Naive thymus-derived CD4-positive, alpha-beta T cell (primary cell): ENCODE results near the gene FSIP1. TPM values are rescaled to one million over a fixed set of nuclear protein-coding genes. Genes with fewer than 3 reads are reported as not detected.

ENCODE experiments used
- ATAC-seq: fragments of 150-1000 bp; cut with Tn5 transposase; 2 replicates; pipeline ENCODE4 v1.10.0; 2021; ENCODE audit warnings: mild to moderate bottlenecking, moderate library complexity
- CTCF ChIA-PET: fragments of 350-600 bp; sonication (Branson Sonifier 250); formaldehyde crosslinking; loops from one replicate; lab custom pipeline; 2021; ENCODE audit warnings: antibody characterized with exemption; lab: Charles Lee
- POLR2A ChIA-PET: fragments of 350-600 bp; sonication (Branson Sonifier 250); formaldehyde crosslinking; loops from one replicate; lab custom pipeline; 2021; ENCODE audit warnings: antibody characterized with exemption, inconsistent platforms; lab: Charles Lee
- DNase-seq, 9 donors: peaks; one replicate each; pipeline versions ENCODE4 v3.0.0 to v3.0.0-alpha.2; 2020 to 2022; ENCODE audit warnings: mixed read lengths in 1 of 9
- H3K27ac ChIP-seq: one replicate; pipeline ENCODE4 v1.7.0; 2013; ENCODE audit warnings: mild to moderate bottlenecking, low read depth, low read length, moderate library complexity
- H3K27me3 ChIP-seq, 2 donors: one replicate each; pipeline ENCODE4 v1.7.0; 2013; ENCODE audit warnings: low read length in 2 of 2, mild to moderate bottlenecking in 2 of 2, moderate library complexity in 2 of 2; ENCODE audit not compliant: control insufficient read depth in 2 of 2, insufficient read depth in 2 of 2
- H3K36me3 ChIP-seq, 3 experiments: 1 replicate in 2 of 3; 2 replicates in 1 of 3; pipeline ENCODE4 v1.7.0; 2013; ENCODE audit warnings: low read length in 3 of 3, mild to moderate bottlenecking in 3 of 3, moderate library complexity in 1 of 3; ENCODE audit not compliant: insufficient read depth in 3 of 3, control insufficient read depth in 2 of 3
- H3K4me1 ChIP-seq, 2 donors: one replicate each; pipeline ENCODE4 v1.7.0; 2013; ENCODE audit warnings: low read length in 2 of 2, mild to moderate bottlenecking in 2 of 2, moderate library complexity in 1 of 2; ENCODE audit not compliant: control insufficient read depth in 2 of 2, insufficient read depth in 2 of 2
- H3K4me3 ChIP-seq: 2 replicates; pipeline ENCODE4 v1.7.0; 2013; ENCODE audit warnings: mild to moderate bottlenecking, low read length
- H3K9me3 ChIP-seq, 3 experiments: 1 replicate in 2 of 3; 2 replicates in 1 of 3; pipeline ENCODE4 v1.7.0; 2013; ENCODE audit warnings: low read length in 3 of 3; ENCODE audit not compliant: control insufficient read depth in 2 of 3
- H3K27ac Mint-ChIP-seq, 9 donors: one replicate each; pipeline ENCODE4 v1.8.0; 2020 to 2022; ENCODE audit warnings: mixed read lengths in 9 of 9, mild to moderate bottlenecking in 8 of 9, moderate library complexity in 5 of 9, inconsistent platforms in 2 of 9
- H3K27me3 Mint-ChIP-seq, 5 donors: one replicate each; pipeline ENCODE4 v1.8.0; 2021 to 2022; ENCODE audit warnings: mixed read lengths in 5 of 5, mild to moderate bottlenecking in 1 of 5
- H3K36me3 Mint-ChIP-seq, 5 donors: one replicate each; pipeline ENCODE4 v1.8.0; 2020 to 2022; ENCODE audit warnings: mixed read lengths in 5 of 5, mild to moderate bottlenecking in 3 of 5, inconsistent platforms in 1 of 5
- H3K4me1 Mint-ChIP-seq, 7 donors: one replicate each; pipeline ENCODE4 v1.8.0; 2020 to 2022; ENCODE audit warnings: mixed read lengths in 7 of 7, mild to moderate bottlenecking in 3 of 7, inconsistent platforms in 1 of 7
- H3K4me3 Mint-ChIP-seq, 10 donors: one replicate each; pipeline ENCODE4 v1.8.0; 2020 to 2022; ENCODE audit warnings: mild to moderate bottlenecking in 10 of 10, mixed read lengths in 10 of 10, moderate library complexity in 6 of 10, inconsistent platforms in 2 of 10
- H3K9me3 Mint-ChIP-seq, 11 donors: one replicate each; pipeline ENCODE4 v1.8.0; 2020 to 2022; ENCODE audit warnings: mixed read lengths in 11 of 11, mild to moderate bottlenecking in 4 of 11, inconsistent platforms in 1 of 11, moderate library complexity in 1 of 11
- intact Hi-C, 2 donors: fragments of 100-400 bp; cut with micrococcal nuclease; formaldehyde crosslinking; loops; one replicate each; pipeline ENCODE4 v1.15.1; 2023
- polyA plus RNA-seq, 2 donors: library from polyadenylated mRNA; unstranded; fragments of 300-500 nt; fragmentation: Illumina TruSeq; gene quantifications; one replicate each; pipeline ENCODE4 v1.2.3, GENCODE V29; 2021
- total RNA-seq, 6 experiments: library from RNA in 5 of 6; stranded (reverse) in 5 of 6; gene quantifications; 1 replicate in 5 of 6; 2 replicates in 1 of 6; pipeline ENCODE4 v1.2.3 and lab custom pipeline; 2021 to 2026

Gene FSIP1
- total and polyA plus RNA-seq, 7 experiments from 2014 or later: 0.14 to 0.51 (median 0.26) TPM; not detected in 1

- Histone ChIP-seq H3K4me1 (peaks cover 0 to 12% of the 10 kb centered on the region in 2 donors), H3K27me3 (no peaks in the 10 kb centered on the region), H3K4me3 (no peak overlapping the region), H3K9me3 (no peaks in the 10 kb centered on the region), H3K27ac (no peak overlapping the region), H3K36me3 (no peaks in the 10 kb centered on the region)
- Mint-ChIP-seq H3K4me1 (peaks cover 0 to 19% (median 0%) of the 10 kb centered on the region in 7 donors), H3K9me3 (no peaks in the 10 kb centered on the region), H3K4me3 (no peak overlapping the region), H3K27me3 (peaks cover 0 to 7% (median 0%) of the 10 kb centered on the region in 5 donors), H3K36me3 (peaks cover 0 to 2% (median 0%) of the 10 kb centered on the region in 5 donors), H3K27ac (no peak overlapping the region)
- ATAC-seq (no peak), DNase-seq (no peak)
- intact Hi-C loops: no loop called here
- ChIA-PET POLR2A (no interaction called here), CTCF (no interaction called here)
These were observed 138.5 kb downstream of the FSIP1 start for GRCh38 chr15:39644136-39644535.

GRCh38 chr15:39643727-39644126 lies 138.9 kb downstream of the FSIP1 start:
- Mint-ChIP-seq H3K27ac (no peak overlapping the region), H3K9me3 (no peaks in the 10 kb centered on the region), H3K36me3 (peaks cover 0 to 2% (median 0%) of the 10 kb centered on the region in 5 donors), H3K4me1 (peaks cover 0 to 19% (median 0%) of the 10 kb centered on the region in 7 donors), H3K4me3 (no peak overlapping the region), H3K27me3 (peaks cover 0 to 7% (median 0%) of the 10 kb centered on the region in 5 donors)
- intact Hi-C loops: no loop called here
- POLR2A ChIA-PET: no interaction called here
- CTCF ChIA-PET: no interaction called here
- ATAC-seq (no peak), DNase-seq (no peak)
- Histone ChIP-seq H3K4me1 (peaks cover 0 to 12% of the 10 kb centered on the region in 2 donors), H3K27me3 (no peaks in the 10 kb centered on the region), H3K4me3 (no peak overlapping the region), H3K27ac (no peak overlapping the region), H3K36me3 (no peaks in the 10 kb centered on the region), H3K9me3 (no peaks in the 10 kb centered on the region)

- ATAC-seq (no peak), DNase-seq (no peak)
- Mint-ChIP-seq H3K4me1 (peaks cover 0 to 24% (median 0%) of the 10 kb centered on the region in 7 donors), H3K36me3 (peaks cover 0 to 4% (median 0%) of the 10 kb centered on the region in 5 donors), H3K27ac (no peak overlapping the region), H3K27me3 (peaks cover 0 to 14% (median 5%) of the 10 kb centered on the region in 5 donors), H3K9me3 (no peaks in the 10 kb centered on the region), H3K4me3 (no peak overlapping the region)
- no peaks in the 10 kb centered on the region for H3K36me3 ChIP-seq
- no peak overlapping the region for H3K4me3 ChIP-seq
- no peaks in the 10 kb centered on the region for H3K27me3 ChIP-seq
- ChIA-PET POLR2A (no interaction called here), CTCF (no interaction called here)
- H3K27ac ChIP-seq: no peak overlapping the region
- H3K4me1 ChIP-seq: peaks cover 0 to 12% of the 10 kb centered on the region in 2 donors
- intact Hi-C loops: no loop called here
- H3K9me3 ChIP-seq: no peaks in the 10 kb centered on the region
These were observed 140.5 kb downstream of the FSIP1 start for GRCh38 chr15:39642011-39642640.

GRCh38 chr15:39641191-39641889 lies 141.3 kb downstream of the FSIP1 start:
- H3K27ac ChIP-seq: no peak overlapping the region
- H3K9me3 Mint-ChIP-seq: no peaks in the 10 kb centered on the region
- no peaks in the 10 kb centered on the region for H3K27me3 ChIP-seq
- no peak for DNase-seq
- peaks cover 0 to 4% (median 0%) of the 10 kb centered on the region in 5 donors for H3K36me3 Mint-ChIP-seq
- POLR2A ChIA-PET: no interaction called here
- H3K27ac Mint-ChIP-seq: no peak overlapping the region
- no peak overlapping the region for H3K4me3 ChIP-seq
- CTCF ChIA-PET: no interaction called here
- intact Hi-C loops: no loop called here
- peak; percentile 60 for ATAC-seq
- H3K9me3 ChIP-seq: no peaks in the 10 kb centered on the region
- peaks cover 0 to 16% (median 5%) of the 10 kb centered on the region in 5 donors for H3K27me3 Mint-ChIP-seq
- H3K36me3 ChIP-seq: no peaks in the 10 kb centered on the region
- peaks cover 0 to 25% (median 0%) of the 10 kb centered on the region in 7 donors for H3K4me1 Mint-ChIP-seq
- no peak overlapping the region for H3K4me3 Mint-ChIP-seq
- peaks cover 0 to 12% of the 10 kb centered on the region in 2 donors for H3K4me1 ChIP-seq

GRCh38 chr15:39640665-39641064 lies 142.0 kb downstream of the FSIP1 start:
- Mint-ChIP-seq H3K27me3 (peaks cover 0 to 20% (median 5%) of the 10 kb centered on the region in 5 donors), H3K4me1 (peaks cover 0 to 25% (median 0%) of the 10 kb centered on the region in 7 donors), H3K27ac (no peak overlapping the region), H3K36me3 (peaks cover 0 to 7% (median 0%) of the 10 kb centered on the region in 5 donors), H3K4me3 (no peak overlapping the region), H3K9me3 (no peaks in the 10 kb centered on the region)
- Histone ChIP-seq H3K4me3 (no peak overlapping the region), H3K9me3 (no peaks in the 10 kb centered on the region), H3K27me3 (no peaks in the 10 kb centered on the region), H3K27ac (no peak overlapping the region), H3K36me3 (no peaks in the 10 kb centered on the region), H3K4me1 (peaks cover 0 to 12% of the 10 kb centered on the region in 2 donors)
- intact Hi-C loops: no loop called here
- POLR2A ChIA-PET: no interaction called here
- no peak for ATAC-seq
- CTCF ChIA-PET: no interaction called here
- DNase-seq: no peak

GRCh38 chr15:39639037-39639436 lies 143.6 kb downstream of the FSIP1 start:
- no peak overlapping the region for H3K4me3 Mint-ChIP-seq
- no peak overlapping the region for H3K27ac Mint-ChIP-seq

More at GRCh38 chr15:39639037-39639436, 143.6 kb downstream of the FSIP1 start:
- H3K36me3 Mint-ChIP-seq: peaks cover 0 to 12% (median 0%) of the 10 kb centered on the region in 5 donors
- no peaks in the 10 kb centered on the region for H3K36me3 ChIP-seq
- peaks cover 0 to 12% of the 10 kb centered on the region in 2 donors for H3K4me1 ChIP-seq
- no peak overlapping the region for H3K27ac ChIP-seq
- H3K9me3 Mint-ChIP-seq: peaks cover 0 to 3% (median 0%) of the 10 kb centered on the region in 11 donors
- POLR2A ChIA-PET: no interaction called here
- intact Hi-C loops: no loop called here
- H3K27me3 Mint-ChIP-seq: peaks cover 0 to 20% (median 5%) of the 10 kb centered on the region in 5 donors
- H3K4me3 ChIP-seq: no peak overlapping the region
- H3K4me1 Mint-ChIP-seq: peaks cover 0 to 25% (median 0%) of the 10 kb centered on the region in 7 donors
- DNase-seq (no peak), ATAC-seq (no peak)
- CTCF ChIA-PET: interaction anchor here (0.6 kb wide), 1 partner anchor 735 kb away, joined by 3 read pairs; no protein-coding TSS in a partner anchor
- no peaks in the 10 kb centered on the region for H3K9me3 ChIP-seq
- H3K27me3 ChIP-seq: no peaks in the 10 kb centered on the region
